HepG2 (cell line): Measurements from ENCODE around the gene RRAS2. TPM values are rescaled to one million over a fixed set of nuclear protein-coding genes. Genes with fewer than 3 reads are reported as not detected.
"Not testable (repeated sequence)": the region's sequence is repeated elsewhere in the genome, so short reads cannot be mapped to it uniquely, and the experiment has no call there.

Source experiments
- ATAC-seq: fragments of 200-7000 bp; cut with Tn5 transposase; 3 replicates; pipeline ENCODE4 v1.9.1; 2020; ENCODE audit warnings: mild to moderate bottlenecking, moderate library complexity
- BruUV-seq: library from RNA; stranded (reverse); fragments of 400-500 nt; replicated peaks from 2 replicates; lab custom pipeline; 2021; lab: Mats Ljungman, UMichigan
- CTCF ChIA-PET: fragments of 300-600 bp; formaldehyde crosslinking; extraction: SDS; loops from one replicate; lab custom pipeline; 2021; ENCODE audit warnings: low total read pairs, inconsistent platforms, low intra/inter-chr PET ratio; lab: Yijun Ruan, JAX
- POLR2A ChIA-PET: fragments of 350-600 bp; sonication (Branson Sonifier 250); formaldehyde crosslinking; loops from one replicate; lab custom pipeline; 2020; ENCODE audit warnings: antibody characterized with exemption, inconsistent platforms; lab: Yijun Ruan, JAX
- DNase-seq: peaks from one replicate; pipeline ENCODE4 v3.0.0-alpha.2; 2015; ENCODE audit warnings: low spot score
- FAIRE-seq: peaks from 3 replicates; lab custom pipeline; 2011; peaks lifted over from hg19 to GRCh38; lab: Jason Lieb, UNC
- H2AFZ ChIP-seq: one replicate; pipeline ENCODE4 v1.6.1; 2011; ENCODE audit warnings: low read length, inconsistent platforms
- H3K27ac ChIP-seq: fragments of 300-600 bp; 3 replicates; pipeline ENCODE4 v1.8.0; 2011; ENCODE audit warnings: mixed run types, mild to moderate bottlenecking, mixed read lengths, low read length, inconsistent platforms; ENCODE audit not compliant: insufficient read depth; ENCODE audit errors: extremely low read length
- H3K27me3 ChIP-seq, 2 experiments: fragments of 200-600 bp in 1 of 2; 2 replicates in 1 of 2; 3 replicates in 1 of 2; pipeline versions ENCODE4 v1.6.0 to v1.8.0; 2011; ENCODE audit warnings: low read length in 2 of 2, mild to moderate bottlenecking in 2 of 2, moderate library complexity in 2 of 2, inconsistent platforms in 1 of 2; ENCODE audit not compliant: insufficient read depth in 2 of 2, control insufficient read depth in 1 of 2
- H3K36me3 ChIP-seq, 2 experiments: fragments of 200-600 bp in 1 of 2; replicated peaks in 1 of 2; 2 replicates in 1 of 2; 3 replicates in 1 of 2; pipeline versions ENCODE4 v1.5.1 to v1.8.0; 2011; ENCODE audit warnings: low read length in 2 of 2, inconsistent platforms in 1 of 2; ENCODE audit not compliant: insufficient read depth in 2 of 2, control insufficient read depth in 1 of 2
- H3K4me1 ChIP-seq: 2 replicates; pipeline ENCODE4 v1.5.1; 2012; ENCODE audit warnings: low read length, inconsistent platforms; ENCODE audit not compliant: insufficient read depth
- H3K4me2 ChIP-seq: 2 replicates; pipeline ENCODE4 v1.6.0; 2011; ENCODE audit warnings: low read depth, low read length, inconsistent platforms
- H3K4me3 ChIP-seq, 3 experiments: fragments of 200-600 bp in 1 of 3; sonication (generic), shearing (Covaris generic) in 1 of 3; replicated peaks in 1 of 3; 2 replicates each; pipeline ENCODE4 v1.5.1; 2011 to 2016; ENCODE audit warnings: low read length in 3 of 3, inconsistent platforms in 2 of 3, low read depth in 2 of 3, mild to moderate bottlenecking in 2 of 3, control low read depth in 1 of 3, mixed read lengths in 1 of 3; ENCODE audit not compliant: insufficient read depth in 1 of 3
- H3K79me2 ChIP-seq: one replicate; pipeline ENCODE4 v1.6.1; 2011; ENCODE audit warnings: low read length, inconsistent platforms; ENCODE audit not compliant: insufficient read depth
- H3K9ac ChIP-seq: 2 replicates; pipeline ENCODE4 v1.6.0; 2011; ENCODE audit warnings: mild to moderate bottlenecking, low read depth, low read length, inconsistent platforms; ENCODE audit not compliant: insufficient read depth
- H3K9me3 ChIP-seq: 2 replicates; pipeline ENCODE4 v1.5.1; 2012; ENCODE audit warnings: mild to moderate bottlenecking, low read length
- H4K20me1 ChIP-seq: 2 replicates; pipeline ENCODE4 v1.6.0; 2011; ENCODE audit warnings: inconsistent platforms, mild to moderate bottlenecking, low read length, moderate library complexity; ENCODE audit not compliant: insufficient read depth
- MATR3 ChIP-seq: sonication (generic); formaldehyde crosslinking; IDR thresholded peaks from 2 replicates; pipeline ENCODE4 v1.4.0; 2020; ENCODE audit warnings: missing genetic modification reagents
- NCOR1 ChIP-seq: fragments of 200-600 bp; sonication (generic); IDR thresholded peaks from 2 replicates; pipeline ENCODE4 v1.7.0; 2017; ENCODE audit warnings: antibody characterized with exemption, low read length, borderline replicate concordance
- ZNF629 ChIP-seq: sonication (generic); formaldehyde crosslinking; conservative IDR thresholded peaks from 2 replicates; pipeline ENCODE4 v1.5.0; 2020; ENCODE audit warnings: missing genetic modification reagents
- WGBS: methylation state at CpG from one replicate; pipeline ENCODE4 v1.1.6; 2017; ENCODE audit warnings: low lambda C conversion rate; 5-methylcytosine and 5-hydroxymethylcytosine counted together
- in situ Hi-C: cut with HindIII; loops from 2 replicates; pipeline ENCODE4 v1.10.0; 2017; ENCODE audit warnings: low pct_unique_long_range_greater_than_20kb; ENCODE audit not compliant: extremely low pct_ligation_motif_present
- intact Hi-C: fragments of 100-400 bp; cut with micrococcal nuclease; formaldehyde crosslinking; loops from one replicate; pipeline ENCODE4 v1.10.0; 2022; ENCODE audit not compliant: unreplicated experiment
- polyA plus RNA-seq, 8 experiments: library from polyadenylated mRNA; depleted of rRNA in 3 of 8; stranded (reverse) in 7 of 8; unstranded in 1 of 8; fragments of >200 nt; fragmentation: Illumina TruSeq in 4 of 8; extraction: Trizol in 4 of 8; gene quantifications; 2 replicates each; pipeline versions ENCODE4 v1.2.1 to v1.2.3, GENCODE V29; 2011 to 2016; ENCODE audit warnings: low read depth in 4 of 8, missing spikeins in 1 of 8, mixed read lengths in 1 of 8; ENCODE audit not compliant: insufficient read depth in 1 of 8
- total RNA-seq, 5 experiments: library from RNA; depleted of rRNA; stranded (reverse); fragments of >200 nt; fragmentation: Illumina TruSeq; extraction: Trizol; gene quantifications; 2 replicates each; pipeline ENCODE4 v1.2.3, GENCODE V29; 2016; ENCODE audit warnings: low read depth in 1 of 5

The RRAS2 gene
- total and polyA plus RNA-seq, 2 of the 13 experiments (the other 11 are each of a cell fraction or from before 2014, with no cell fraction given): 19.0 to 44.1 TPM

GRCh38 chr11:14345016-14345415 is 14.0 kb downstream of the RRAS2 start:
- in situ Hi-C loops, ATAC-seq, POLR2A ChIA-PET, intact Hi-C loops, H3K4me3 ChIP-seq, DNase-seq, CTCF ChIA-PET, BruUV-seq, H3K4me2 ChIP-seq, H4K20me1 ChIP-seq, H2AFZ ChIP-seq, H3K36me3 ChIP-seq, H3K27me3 ChIP-seq, FAIRE-seq, H3K9ac ChIP-seq, H3K27ac ChIP-seq: not testable (repeated sequence)
- peaks cover 14% of the 10 kb centered on the region for H3K4me1 ChIP-seq
- peaks cover 10% of the 10 kb centered on the region; the same call in 1 of the 2 replicates for H3K9me3 ChIP-seq
- H3K79me2 ChIP-seq: peaks cover 80% of the 10 kb centered on the region
- 97% methylated on average over 5 of the region's 5 CpGs for WGBS

GRCh38 chr11:14342906-14343305 is 16.1 kb downstream of the RRAS2 start:
- intact Hi-C loops: no loop called here
- FAIRE-seq: no peak

GRCh38 chr11:14341968-14342367 is 17.0 kb downstream of the RRAS2 start:
- Histone ChIP-seq H3K9me3 (peaks cover 10% of the 10 kb centered on the region; the same call in 1 of the 2 replicates), H4K20me1 (no peaks in the 10 kb centered on the region), H2AFZ (no peak overlapping the region), H3K36me3 (no peaks in the 10 kb centered on the region), H3K4me1 (peaks cover 11% of the 10 kb centered on the region), H3K27ac (no peak overlapping the region), H3K4me2 (no peak overlapping the region), H3K27me3 (no peaks in the 10 kb centered on the region), H3K79me2 (peaks cover 72% of the 10 kb centered on the region), H3K4me3 (no peak overlapping the region), H3K9ac (no peak overlapping the region)
- in situ Hi-C loops: no loop called here
- ATAC-seq: no peak
- BruUV-seq: no TSS peak
- ChIA-PET CTCF (no interaction called here), POLR2A (interaction anchor here (1.3 kb wide), 1 partner anchor 16 kb away, joined by 4 read pairs; no protein-coding TSS in a partner anchor)
- 93% methylated on average over 3 of the region's 3 CpGs for WGBS
- DNase-seq: no peak
- intact Hi-C loops: no loop called here
- no peak for FAIRE-seq
- TF ChIP-seq MATR3 (CRISPR knock-in tag): no peak
- TF ChIP-seq ZNF629 (CRISPR knock-in tag): no peak

More at GRCh38 chr11:14342906-14343305, 16.1 kb downstream of the RRAS2 start:
- Histone ChIP-seq H3K36me3 (no peaks in the 10 kb centered on the region; a peak in 1 of 5 replicates), H3K79me2 (peaks cover 75% of the 10 kb centered on the region)
- DNase-seq: no peak
- no peak for TF ChIP-seq NCOR1
- TF ChIP-seq, all 625 proteins: peak for 0
- Histone ChIP-seq H4K20me1 (no peaks in the 10 kb centered on the region), H3K27me3 (no peaks in the 10 kb centered on the region), H3K4me1 (peaks cover 8% of the 10 kb centered on the region), H3K9me3 (peaks cover 10% of the 10 kb centered on the region; the same call in 1 of the 2 replicates), H3K9ac (no peak overlapping the region), H3K27ac (no peak overlapping the region), H3K4me2 (no peak overlapping the region), H3K4me3 (no peak overlapping the region), H2AFZ (no peak overlapping the region)
- POLR2A ChIA-PET: interaction anchor here (1.3 kb wide), 1 partner anchor 15 kb away, joined by 4 read pairs; no protein-coding TSS in a partner anchor
- ATAC-seq: no peak
- 90% methylated on average over 1 of the region's 1 CpG for WGBS
- in situ Hi-C loops: no loop called here
- no TSS peak for BruUV-seq
- CTCF ChIA-PET: no interaction called here
